HG03457 (cell line): ENCODE measurements around the gene NT5E.

Experiments
- ATAC-seq: cut with Tn5 transposase; IDR thresholded peaks from one replicate; pipeline ENCODE4 v1.9.1; 2021; ENCODE audit warnings: moderate number of reproducible peaks; ENCODE audit not compliant: unreplicated experiment

NT5E gene

DNA sequence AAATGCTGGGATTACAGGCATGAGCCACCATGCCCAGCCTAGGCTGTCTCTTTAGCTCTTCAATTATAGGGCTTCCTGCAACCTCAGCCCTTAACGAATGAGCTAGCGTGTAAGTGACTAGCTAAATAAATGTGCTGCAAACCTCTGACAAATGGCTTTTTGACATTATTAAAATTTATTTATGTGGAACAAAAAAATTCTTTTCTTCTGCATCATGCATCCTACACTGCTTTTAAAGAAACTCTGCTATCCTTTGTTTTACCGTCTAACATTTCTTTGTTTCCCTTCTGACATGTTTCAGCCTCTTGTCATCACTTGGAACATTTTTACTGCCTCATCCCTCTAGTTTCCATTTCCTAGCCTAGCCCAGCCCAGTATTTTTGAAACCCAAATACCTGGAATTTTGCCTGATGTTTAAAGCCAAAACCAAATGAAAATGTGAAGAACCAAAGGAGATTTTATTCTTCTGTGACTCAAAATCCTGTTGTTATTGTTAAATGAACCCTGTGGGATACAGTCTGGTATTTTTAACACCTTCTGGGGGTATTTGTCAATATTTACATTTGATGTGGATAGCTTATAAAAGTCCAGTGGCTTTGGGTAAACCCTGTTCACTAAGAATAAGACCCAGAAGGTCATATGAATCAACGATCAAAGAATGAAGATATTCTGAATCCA lies 9.5 kb downstream of the NT5E start:
- no peak for ATAC-seq

DNA sequence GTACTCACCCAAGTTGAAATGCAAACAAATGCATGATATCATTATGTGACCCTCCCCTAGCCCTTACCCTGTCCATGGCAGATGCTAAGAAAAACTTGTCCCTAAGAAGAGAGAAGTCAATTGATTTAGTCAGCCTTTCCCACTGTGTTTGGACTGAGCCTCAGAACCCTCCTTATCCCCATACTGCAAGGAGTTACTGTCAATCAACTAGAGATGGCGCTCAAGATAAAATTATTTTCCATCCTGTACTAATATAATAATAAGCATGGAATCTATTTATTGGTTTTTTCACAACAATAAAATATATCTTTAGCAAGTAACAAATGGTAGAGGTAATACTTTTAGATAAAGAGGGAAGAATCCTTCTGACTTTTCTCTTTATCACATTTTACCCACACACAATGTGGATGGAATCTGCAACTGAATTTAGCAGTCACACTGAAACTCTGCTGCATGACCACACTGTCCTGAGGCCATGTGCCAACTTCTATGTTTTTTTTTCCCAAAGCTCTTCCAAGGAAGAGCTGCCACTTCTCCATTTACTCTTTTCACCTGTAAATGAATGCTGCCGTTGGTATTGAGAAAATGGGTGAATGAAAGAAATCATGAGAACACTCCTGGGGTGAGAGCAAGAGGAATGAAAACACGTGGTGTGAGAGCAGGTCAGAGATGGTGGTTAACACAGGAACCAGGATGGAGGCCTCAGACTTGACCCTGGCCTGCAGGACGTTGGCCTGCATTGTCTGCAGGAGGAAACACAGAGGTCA lies 10.5 kb downstream of the NT5E start:
- ATAC-seq, result no peak

DNA sequence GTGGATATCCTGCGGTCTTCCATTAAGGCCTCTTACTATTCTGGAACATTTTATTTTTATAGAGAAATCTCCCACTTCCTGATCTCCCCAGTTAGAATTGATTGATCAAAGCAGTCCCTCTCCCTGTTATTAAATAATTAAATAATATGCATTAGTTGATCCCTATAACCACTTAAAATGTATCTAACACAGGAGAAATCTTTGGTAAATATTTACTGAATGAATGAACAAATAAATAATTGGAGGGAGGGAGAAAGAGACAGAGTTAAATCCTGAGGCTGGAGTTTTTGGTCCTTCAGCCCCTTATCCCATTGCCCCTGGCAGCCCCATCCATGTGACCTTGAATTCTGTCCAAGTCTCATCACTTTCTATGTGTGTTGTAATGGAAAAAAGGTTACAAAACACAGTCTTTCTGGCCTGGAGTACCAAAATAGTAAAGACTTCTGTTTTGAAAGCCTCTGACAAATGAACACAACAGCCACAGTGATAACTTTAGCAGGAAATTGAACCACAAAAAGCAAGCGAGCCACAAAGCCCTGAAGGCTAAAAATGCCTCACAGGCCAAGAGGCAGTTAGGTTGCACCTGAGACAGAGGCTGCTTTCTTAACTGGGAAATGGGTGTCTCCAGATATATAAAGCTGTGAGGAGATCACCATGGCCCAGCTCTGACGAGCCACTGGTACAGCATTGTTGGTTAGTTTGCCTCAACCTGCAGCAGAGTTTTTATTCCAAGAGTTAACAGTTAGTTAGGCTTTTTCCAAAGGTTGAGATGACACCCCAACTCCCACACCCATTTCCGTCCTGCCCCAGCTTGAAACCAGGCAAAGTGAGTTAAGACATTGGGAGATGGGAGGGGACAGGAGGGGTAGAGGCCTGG lies 11.3 kb downstream of the NT5E start:
- peak; percentile 75 for ATAC-seq

DNA sequence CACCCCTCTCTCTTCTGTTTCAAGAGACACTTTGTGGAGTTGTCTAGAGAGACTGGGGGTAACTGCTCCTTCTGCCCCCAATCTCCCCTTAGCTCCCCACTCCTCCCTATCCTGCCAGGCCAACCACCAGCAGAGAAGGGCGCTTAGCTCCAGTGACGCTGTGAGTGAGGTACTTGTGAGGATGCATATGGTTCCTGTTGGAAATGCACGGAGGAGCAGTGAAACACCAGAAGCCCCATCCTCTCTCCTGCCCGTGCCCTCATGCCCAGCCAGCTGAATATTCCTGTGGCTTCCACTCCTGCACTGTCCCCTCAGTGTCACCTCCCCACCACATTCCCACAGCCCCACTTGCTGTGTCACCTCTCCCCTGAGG lies 11.9 kb downstream of the NT5E start:
- no peak for ATAC-seq

DNA sequence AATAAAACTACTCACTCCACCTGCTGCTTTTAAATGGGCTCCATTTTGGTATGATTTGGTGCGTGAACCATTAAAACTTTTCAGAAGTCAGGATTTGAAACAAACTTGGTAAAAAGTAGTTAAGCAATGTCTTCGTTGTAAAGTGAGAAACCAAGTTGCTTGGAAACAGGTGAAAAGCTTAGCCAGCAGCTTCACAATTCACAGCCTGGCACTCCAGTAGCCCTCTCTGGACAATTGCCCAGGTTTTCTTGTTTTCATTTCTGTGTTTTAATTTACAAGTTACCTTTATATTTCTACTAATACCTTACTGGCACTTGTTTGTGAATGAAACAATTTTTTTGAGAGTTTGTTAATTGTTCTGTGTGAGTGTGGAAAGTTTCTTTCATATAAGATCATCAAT lies 12.8 kb downstream of the NT5E start:
- no peak for ATAC-seq

DNA sequence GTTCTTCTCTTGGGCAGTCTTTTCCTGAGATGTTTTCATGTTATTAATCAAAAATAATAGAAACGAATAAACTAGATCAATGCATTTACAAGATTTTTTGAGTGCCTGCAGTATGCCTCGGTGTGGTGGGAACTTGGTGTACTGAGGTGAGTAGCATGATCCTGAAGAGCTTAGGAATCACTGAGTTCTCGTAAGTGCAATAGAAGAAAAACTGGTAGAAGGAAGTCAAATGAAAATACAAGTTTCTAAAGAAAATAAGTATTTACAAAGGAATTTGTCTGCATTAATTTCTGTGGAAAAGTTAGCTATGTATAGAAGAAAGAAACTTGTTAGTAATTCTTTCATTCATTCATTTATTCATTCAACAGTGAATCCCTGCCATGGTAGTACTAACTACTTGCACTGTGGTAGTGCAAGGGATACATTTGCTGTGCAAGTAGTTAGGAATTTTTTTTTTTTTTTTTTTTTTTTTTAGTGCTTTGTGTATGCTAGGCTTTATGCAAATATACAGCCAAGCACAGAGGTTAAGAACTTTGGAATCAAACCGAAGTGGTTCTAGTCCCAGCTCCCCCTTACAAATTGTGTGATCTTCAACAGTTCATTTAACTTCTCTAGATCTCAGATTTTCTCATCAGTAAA lies 13.9 kb downstream of the NT5E start:
- no peak for ATAC-seq

DNA sequence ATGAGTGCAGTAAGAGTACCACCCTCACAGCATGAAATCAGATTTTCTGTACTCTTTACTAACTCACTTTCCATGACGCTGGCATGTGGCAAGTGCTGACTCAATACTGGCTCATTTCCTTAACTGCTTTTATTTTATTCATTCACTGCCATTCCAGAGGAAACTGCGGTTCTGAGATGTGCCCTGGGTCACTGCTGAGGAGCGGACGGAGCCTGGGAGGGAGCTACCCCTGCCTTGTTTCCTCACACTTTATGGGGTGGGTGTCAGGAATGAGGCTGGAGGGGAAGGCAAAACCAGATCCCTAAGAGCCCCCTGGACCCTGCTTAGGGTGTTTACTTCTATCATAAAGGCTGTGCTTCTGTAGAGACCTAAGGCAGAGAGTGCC lies 14.4 kb downstream of the NT5E start:
- no peak for ATAC-seq

DNA sequence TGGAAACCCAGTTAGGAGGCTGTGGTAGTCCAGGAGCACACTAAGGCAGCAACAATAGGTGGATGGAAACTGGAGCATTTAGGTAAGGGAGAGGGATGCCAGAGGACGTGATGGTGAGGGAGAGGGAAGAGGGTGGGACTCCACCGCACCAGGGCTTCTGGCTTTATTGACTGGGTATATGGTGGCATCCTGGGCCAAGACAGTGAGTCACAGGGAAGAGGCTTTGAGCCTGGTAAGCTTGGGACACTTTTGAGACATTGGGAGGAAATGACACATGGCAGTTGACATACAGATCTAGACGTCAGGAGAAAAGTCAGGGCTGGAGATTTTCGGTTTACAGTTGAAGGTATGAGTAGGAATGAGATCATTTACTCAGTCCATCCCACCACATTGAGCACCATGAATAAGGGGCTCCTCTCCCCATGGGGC lies 14.9 kb downstream of the NT5E start:
- no peak for ATAC-seq

DNA sequence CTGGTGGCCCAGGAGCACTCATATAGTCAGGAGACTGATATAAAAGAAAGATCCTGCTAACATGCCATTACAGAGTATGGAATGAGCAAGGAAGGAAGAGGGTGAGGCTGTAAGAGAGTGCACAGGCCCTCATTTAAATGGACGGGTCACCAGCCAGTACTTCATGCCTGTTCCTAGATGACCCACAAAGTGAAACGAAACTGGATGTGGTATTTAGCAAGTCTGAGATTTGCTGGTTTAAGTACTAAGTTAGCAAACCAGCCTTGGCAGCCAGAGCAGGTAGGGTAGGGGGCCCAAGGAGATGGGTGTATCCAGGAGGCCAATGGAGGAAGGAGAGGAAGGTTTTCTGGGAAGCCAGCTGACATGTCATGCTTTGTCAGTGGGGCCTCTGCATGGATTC lies 15.9 kb downstream of the NT5E start:
- ATAC-seq, result peak; percentile 37

DNA sequence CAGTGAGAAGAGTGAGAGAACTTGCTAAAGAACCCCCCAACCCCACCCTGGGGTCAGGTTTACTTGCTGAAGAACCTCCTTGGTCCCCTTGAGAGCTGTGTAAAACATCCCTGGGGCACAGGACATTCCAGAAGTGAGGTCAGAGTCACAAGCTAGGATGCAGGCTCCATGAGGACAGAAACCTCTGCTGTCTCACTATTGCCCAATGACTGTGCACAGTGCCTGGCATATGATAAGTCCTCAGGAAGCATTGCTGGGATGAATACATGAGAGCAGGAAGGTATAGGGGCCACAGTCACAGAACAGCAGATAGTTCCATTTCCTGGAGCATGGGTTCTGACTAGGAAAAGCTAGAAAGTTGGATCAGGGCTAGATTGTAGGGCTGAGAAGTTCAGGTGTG lies 18.4 kb downstream of the NT5E start:
- ATAC-seq, result no peak

DNA sequence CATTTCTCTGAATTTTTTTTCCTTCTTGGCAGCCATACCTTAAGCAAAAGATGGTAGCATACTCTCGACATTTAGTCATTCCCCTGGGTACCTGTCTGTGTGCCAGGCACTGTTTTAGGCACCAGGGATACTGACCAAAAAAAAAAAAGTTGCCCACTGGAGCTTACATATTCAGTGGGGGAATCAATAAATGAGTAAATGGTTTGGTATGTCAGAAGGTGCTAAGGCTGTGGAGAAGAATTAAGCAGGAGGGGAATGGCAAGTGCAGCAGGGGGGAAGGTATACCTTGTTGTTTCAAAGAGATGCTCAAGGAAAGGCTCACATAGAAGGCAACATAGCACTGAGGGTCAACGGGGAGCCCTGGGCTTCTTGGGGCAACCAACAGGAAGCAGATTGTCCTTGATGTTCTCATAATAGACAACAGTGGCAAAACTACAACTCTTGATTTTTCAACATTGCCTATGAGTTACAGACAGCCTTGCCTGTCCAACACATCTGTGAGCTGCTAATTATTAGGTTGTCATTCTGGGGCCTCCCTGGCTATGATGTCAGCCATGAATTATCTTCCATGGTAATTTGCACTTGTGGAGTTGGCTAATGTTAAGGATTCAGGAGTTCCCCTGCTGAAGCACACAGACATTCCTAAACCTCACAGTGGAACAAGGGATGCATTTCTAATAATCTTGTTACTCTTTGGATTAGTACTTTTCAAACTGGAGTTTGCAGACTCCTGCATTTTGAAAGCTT lies 19.6 kb downstream of the NT5E start:
- ATAC-seq, result no peak

DNA sequence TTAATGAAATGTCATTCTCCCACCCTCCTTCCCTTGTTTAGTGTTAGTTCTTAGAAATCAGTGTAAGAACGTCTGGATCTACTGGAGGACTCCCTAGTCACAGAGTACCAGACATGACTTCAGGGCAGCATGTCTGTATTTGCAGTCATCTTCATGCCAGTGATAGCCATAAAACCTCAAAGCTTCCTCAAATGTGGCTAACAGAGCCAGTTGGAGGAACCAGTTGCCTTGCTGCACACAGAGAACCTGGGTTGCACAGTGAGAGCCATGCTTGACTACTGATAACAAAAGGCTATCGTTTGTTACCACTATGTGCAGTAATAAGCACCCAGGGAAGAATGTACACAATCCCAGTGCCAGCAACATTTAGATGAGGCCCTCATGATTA lies 20.1 kb downstream of the NT5E start:
- ATAC-seq, result no peak

DNA sequence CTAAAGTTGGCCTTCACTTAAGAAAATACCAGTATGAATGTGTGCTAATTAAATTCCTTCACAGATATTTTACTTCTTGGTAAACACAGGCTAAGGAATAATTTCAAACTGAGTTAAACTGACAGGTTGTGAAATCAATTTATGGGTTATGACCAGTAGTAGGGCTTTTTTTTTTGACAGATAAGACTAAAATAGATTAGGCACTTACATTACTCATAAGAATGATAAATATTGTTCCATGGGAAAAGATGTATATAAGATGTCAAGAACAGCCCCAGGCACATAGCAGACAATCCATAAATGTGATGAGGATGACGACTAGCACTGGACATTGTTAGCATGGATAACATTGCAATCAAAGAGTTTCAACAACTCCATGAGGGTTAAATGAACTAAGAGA lies 22.9 kb downstream of the NT5E start:
- ATAC-seq, result no peak

DNA sequence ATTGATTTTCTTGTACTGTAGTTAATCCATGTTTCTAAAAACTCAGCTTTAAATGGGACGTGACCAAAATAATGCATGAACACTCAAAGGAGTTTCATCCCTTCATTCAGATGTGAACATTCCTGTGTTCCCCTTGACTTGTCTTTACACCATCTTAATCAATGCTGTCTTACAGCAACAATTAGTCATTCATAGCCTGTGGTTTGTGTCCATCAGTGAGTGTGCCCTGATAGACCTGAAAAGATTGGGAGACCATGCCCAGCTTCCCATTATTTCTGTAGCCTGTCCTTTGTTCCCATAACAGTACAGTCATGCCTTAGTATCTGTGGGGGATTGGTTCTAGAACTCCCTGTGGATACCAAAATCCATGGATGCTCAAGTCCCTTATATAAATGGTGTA lies 23.9 kb downstream of the NT5E start:
- ATAC-seq, result no peak

DNA sequence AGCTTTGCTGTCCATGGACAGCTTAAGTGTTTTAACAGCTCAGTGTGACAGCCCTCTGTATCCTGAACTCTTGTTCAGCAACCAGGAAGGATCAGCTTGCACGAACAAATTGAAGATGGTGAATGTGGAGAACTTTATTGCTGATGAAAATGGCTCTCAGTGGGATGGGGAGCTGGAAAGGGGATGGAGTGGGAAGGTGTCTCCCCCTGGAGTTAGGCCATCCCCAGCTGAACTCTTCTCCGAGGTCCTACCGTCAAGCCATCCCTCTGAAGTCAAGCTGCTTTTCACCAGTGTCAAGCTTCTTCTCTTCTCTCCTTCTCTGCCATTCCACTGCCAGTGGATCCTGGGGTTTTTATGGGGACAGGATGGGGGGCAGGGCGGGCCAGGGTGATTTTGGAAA lies 26.6 kb downstream of the NT5E start:
- ATAC-seq, result no peak

DNA sequence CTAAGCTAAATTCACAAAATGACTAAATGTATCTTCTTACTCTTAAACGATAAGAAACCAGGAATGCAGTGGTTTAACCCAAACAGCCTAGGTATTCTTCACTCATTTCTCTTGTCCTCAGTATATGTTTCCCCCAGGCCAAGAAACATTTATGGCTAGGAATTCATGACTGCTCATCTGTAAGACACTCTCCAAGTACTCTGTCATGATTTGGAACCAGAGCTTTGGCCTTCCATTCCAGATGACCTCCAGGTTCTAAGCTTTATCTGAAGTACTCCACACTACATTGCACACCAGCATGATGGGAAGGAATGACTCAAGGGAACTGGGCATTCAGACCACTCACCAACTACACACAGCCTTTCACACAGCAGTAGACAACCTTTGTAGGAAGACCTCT lies 29.3 kb downstream of the NT5E start:
- no peak for ATAC-seq

DNA sequence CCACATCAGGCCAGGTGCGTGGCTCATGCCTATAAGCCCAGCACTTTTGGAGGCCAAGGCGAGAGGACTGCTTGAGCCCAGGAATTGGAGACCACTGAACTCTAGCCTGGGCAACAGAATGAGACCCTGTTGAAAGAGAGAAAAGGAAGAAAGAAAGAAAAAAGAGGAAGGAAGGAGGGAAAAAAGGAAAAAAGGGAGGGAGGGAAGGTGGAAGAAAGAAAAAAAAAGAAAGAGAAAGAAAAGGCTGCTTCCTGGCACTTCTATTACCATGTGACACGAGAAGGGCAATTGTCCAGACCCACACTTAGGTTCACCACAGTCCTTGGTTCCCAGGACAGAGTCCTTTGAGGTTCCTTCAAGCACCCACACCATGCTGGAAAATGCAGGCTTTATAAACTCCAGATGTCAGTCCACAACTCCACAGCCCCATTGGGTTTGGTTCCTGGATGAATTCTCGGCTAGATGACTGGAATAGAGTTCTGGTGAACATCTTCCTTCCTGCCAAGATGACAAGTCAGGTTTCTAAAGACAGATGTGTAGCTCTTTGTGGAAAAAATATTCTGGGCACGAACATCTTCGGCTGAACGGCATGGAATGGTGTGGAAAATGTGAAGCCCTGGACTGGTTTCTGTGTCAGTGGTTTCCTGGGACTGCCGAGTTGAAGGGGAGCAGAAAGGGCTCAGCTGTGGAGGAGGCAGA lies 32.5 kb downstream of the NT5E start:
- ATAC-seq, result no peak

DNA sequence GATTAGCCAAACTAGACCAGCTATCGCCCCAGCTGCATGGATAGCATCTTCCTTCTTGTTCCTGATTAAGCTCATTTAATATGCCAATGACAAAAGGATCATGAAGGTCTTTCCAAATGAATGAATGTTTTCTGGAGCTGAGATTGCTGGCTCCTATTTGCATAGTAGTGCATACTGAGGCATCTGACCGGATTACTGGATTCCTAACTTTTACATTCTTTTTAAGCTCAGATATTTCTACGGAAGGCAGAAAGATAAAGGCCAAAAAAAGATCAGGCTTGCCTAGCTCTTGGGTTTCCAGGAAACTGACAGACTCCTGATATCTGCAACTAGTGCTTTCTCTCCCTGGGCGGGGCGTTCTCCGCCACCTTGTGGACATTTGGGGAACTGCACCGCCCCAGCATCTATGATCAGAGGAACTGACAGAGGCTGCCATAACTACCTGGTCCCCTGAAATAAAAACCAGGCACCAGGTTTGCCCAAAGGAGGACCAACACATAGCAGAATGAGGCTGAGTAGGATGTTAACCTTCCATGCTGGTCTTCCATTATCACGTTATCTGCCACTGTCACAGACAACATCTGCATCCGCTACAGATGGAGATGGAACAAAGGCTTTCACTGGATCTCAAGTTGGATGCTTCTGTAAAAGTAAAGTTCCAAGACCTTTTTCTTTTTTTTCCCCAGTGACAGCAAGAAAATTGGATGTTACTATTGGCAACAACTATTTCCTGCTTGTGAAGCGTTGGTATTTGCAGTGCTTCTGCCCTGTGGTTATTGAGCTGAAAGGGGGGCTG lies 33.2 kb downstream of the NT5E start:
- peak; percentile 88 for ATAC-seq

DNA sequence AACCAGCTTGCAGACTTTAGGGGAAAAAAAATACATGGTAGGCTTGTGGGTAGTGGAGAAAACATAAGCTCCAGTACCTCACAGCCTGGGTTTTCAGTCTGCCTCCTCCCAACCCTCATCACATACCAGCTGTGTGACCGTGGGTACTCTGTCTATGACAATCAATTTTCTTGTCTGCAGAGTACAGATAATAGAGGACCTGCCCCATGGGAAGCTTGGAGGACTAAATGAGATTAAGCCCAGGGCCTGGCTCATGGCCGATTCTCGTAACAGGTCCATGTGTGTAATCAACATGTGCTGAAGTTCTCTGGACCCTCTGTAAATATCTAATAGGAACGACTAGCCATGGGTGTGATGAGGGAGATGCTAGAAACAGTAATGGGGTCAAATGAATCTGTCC lies 34.0 kb downstream of the NT5E start:
- ATAC-seq, result no peak
